ENCODE results near the gene NHSL2.

- no peak for TF ChIP-seq YY1 (IDR thresholded peaks at IDR 0.05; ENCODE audit: insufficient read depth, insufficient read length)
- TF ChIP-seq SUZ12 (IDR thresholded peaks at IDR 0.05; ENCODE audit: extremely low read depth, insufficient read depth, insufficient read length) = no peak
Measured at GRCh38 chrX:71949363-71949762, 38.7 kb downstream of the NHSL2 start.

All from NT2/D1 (cell line).